ENCODE measurements around the gene OLFML2A.
A peak's percentile ranks its signal among the peaks of the same experiment; 100 is the strongest.

DNA sequence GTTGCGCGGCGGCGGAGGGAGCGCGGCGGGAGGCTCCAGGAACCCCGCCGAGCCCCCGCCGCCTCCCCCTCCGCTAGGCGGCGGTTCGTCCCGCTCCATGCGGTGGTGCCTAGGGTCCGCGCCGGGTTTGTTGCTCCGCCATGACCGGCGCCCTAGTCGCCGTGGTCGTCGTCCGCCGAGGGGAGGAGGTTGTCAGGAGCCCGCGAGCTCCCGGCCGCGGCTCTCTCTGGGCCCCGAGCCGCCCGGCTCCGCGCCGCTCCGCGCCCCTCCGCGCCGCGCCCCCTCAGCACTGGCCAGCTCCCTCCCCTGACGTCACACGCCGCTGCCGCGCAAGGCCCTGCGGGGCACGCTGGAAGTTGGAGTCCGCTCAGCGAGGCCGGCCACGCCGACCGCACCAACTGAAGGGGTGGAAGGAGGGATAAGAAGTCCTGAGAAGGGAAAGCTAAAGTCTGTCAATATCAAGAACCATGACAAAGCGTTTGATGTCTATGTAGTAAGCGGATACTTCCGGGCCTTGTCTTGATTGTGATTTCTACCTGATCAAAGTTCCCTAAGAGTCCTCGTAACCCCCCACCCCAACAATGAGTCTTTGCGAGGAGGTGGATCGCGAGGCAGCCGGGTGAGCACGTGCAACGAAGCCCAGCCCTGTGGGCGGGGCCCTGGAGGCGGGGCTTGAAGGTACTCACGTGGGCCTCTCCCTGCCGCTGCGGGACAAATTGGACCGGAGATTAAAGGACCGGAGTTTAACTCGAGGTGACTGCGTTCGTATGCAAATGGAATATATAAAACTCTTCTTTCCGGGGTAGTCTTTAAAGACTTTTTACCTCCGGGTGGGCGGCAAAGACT, 5.7 kb upstream of the OLFML2A start, which contains the start of gene NR6A1:
- TF ChIP-seq, protein P1, sequence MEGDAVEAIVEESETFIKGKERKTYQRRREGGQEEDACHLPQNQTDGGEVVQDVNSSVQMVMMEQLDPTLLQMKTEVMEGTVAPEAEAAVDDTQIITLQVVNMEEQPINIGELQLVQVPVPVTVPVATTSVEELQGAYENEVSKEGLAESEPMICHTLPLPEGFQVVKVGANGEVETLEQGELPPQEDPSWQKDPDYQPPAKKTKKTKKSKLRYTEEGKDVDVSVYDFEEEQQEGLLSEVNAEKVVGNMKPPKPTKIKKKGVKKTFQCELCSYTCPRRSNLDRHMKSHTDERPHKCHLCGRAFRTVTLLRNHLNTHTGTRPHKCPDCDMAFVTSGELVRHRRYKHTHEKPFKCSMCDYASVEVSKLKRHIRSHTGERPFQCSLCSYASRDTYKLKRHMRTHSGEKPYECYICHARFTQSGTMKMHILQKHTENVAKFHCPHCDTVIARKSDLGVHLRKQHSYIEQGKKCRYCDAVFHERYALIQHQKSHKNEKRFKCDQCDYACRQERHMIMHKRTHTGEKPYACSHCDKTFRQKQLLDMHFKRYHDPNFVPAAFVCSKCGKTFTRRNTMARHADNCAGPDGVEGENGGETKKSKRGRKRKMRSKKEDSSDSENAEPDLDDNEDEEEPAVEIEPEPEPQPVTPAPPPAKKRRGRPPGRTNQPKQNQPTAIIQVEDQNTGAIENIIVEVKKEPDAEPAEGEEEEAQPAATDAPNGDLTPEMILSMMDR (IDR thresholded peaks at IDR 0.05; ENCODE audit: poor library complexity): peak; percentile 16
- TF ChIP-seq EZH2 (IDR thresholded peaks at IDR 0.05; ENCODE audit: borderline replicate concordance) (no peak), EZH2phosphoT487 (IDR thresholded peaks at IDR 0.05; ENCODE audit: low read depth, severe bottlenecking, unreplicated experiment) (no peak)

Measured in hepatocyte (in vitro differentiated cells).